K562 (cell line): Measurements from ENCODE around the gene TFRC. TPM values are rescaled to one million over a fixed set of nuclear protein-coding genes. Genes with fewer than 3 reads are reported as not detected.
"Not testable (repeated sequence)": the region's sequence is repeated elsewhere in the genome, so short reads cannot be mapped to it uniquely, and the experiment has no call there.

Experiments
- ATAC-seq: fragments of 200-7000 bp; cut with Tn5 transposase; 3 replicates; pipeline ENCODE4 v1.9.1; 2020; ENCODE audit warnings: moderate library complexity
- BruUV-seq: library from RNA; stranded (reverse); fragments of 400-500 nt; replicated peaks from 2 replicates; lab custom pipeline; 2021; lab: Mats Ljungman, UMichigan
- CTCF ChIA-PET: fragments of 300-600 bp; formaldehyde crosslinking; extraction: SDS; loops from one replicate; lab custom pipeline; 2021; ENCODE audit warnings: low intra/inter-chr PET ratio; lab: Yijun Ruan, JAX
- POLR2A ChIA-PET: fragments of 300-600, 350-650 bp; sonication (Branson Sonifier 250); formaldehyde crosslinking; extraction: SDS; loops from one replicate; lab custom pipeline; 2021; ENCODE audit warnings: antibody characterized with exemption, inconsistent platforms; lab: Yijun Ruan, JAX
- DNase-seq, 4 experiments: peaks; one replicate each; pipeline versions ENCODE4 v3.0.0 to v3.0.0-alpha.2; 2011 to 2018; ENCODE audit warnings: low spot score in 3 of 4, mixed read lengths in 3 of 4; ENCODE audit errors: extremely low read depth in 1 of 4
- FAIRE-seq: peaks from 2 replicates; lab custom pipeline; 2011; peaks lifted over from hg19 to GRCh38; lab: Jason Lieb, UNC
- H2AFZ ChIP-seq: 2 replicates; pipeline ENCODE4 v1.6.0; 2011; ENCODE audit warnings: low read depth, low read length, control low read depth, inconsistent platforms
- H3K27ac ChIP-seq: fragments of 200-600 bp; 3 replicates; pipeline ENCODE4 v1.8.0; 2011; ENCODE audit warnings: low read depth, mild to moderate bottlenecking, control low read depth, inconsistent platforms, low read length, moderate library complexity, mixed read lengths; ENCODE audit errors: extremely low read depth
- H3K27me3 ChIP-seq, 2 experiments: fragments of 300-600 bp in 1 of 2; 2 replicates in 1 of 2; 3 replicates in 1 of 2; pipeline versions ENCODE4 v1.6.0 to v1.8.0; 2011; ENCODE audit warnings: inconsistent platforms in 2 of 2, low read length in 2 of 2, mild to moderate bottlenecking in 1 of 2, mixed read lengths in 1 of 2, moderate library complexity in 1 of 2; ENCODE audit not compliant: control insufficient read depth in 2 of 2, insufficient read depth in 2 of 2
- H3K36me3 ChIP-seq: fragments of 300-600 bp; 3 replicates; pipeline ENCODE4 v1.8.0; 2011; ENCODE audit warnings: mild to moderate bottlenecking, low read length, inconsistent platforms; ENCODE audit not compliant: control insufficient read depth, insufficient read depth
- H3K4me1 ChIP-seq, 2 experiments: fragments of 200-600 bp in 1 of 2; replicated peaks in 1 of 2; 2 replicates in 1 of 2; 3 replicates in 1 of 2; pipeline versions ENCODE4 v1.5.1 to v1.8.0; 2011; ENCODE audit warnings: inconsistent platforms in 2 of 2, low read length in 2 of 2, mild to moderate bottlenecking in 1 of 2, mixed read lengths in 1 of 2, moderate library complexity in 1 of 2; ENCODE audit not compliant: control insufficient read depth in 2 of 2, insufficient read depth in 2 of 2
- H3K4me2 ChIP-seq: 2 replicates; pipeline ENCODE4 v1.6.1; 2011; ENCODE audit warnings: low read length, control low read depth, inconsistent platforms, mixed read lengths; ENCODE audit not compliant: insufficient read depth
- H3K4me3 ChIP-seq: fragments of 200-600 bp; sonication (generic), shearing (Covaris generic); 2 replicates; pipeline ENCODE4 v1.5.1; 2016; ENCODE audit warnings: control low read depth, inconsistent platforms
- H3K79me2 ChIP-seq: fragments of 200-600 bp; 3 replicates; pipeline ENCODE4 v1.8.0; 2011; ENCODE audit warnings: low read length, inconsistent platforms; ENCODE audit not compliant: control insufficient read depth, insufficient read depth
- H3K9ac ChIP-seq, 2 experiments: 2 replicates each; pipeline versions ENCODE4 v1.6.0 to v1.6.1; 2011; ENCODE audit warnings: low read depth in 2 of 2, low read length in 2 of 2, control low read depth in 1 of 2, inconsistent platforms in 1 of 2, mild to moderate bottlenecking in 1 of 2, mixed read lengths in 1 of 2; ENCODE audit not compliant: insufficient read depth in 1 of 2
- H3K9me1 ChIP-seq: one replicate; pipeline ENCODE4 v1.6.0; 2011; ENCODE audit warnings: inconsistent platforms, mild to moderate bottlenecking, low read length, moderate library complexity; ENCODE audit not compliant: control insufficient read depth, insufficient read depth
- H3K9me3 ChIP-seq: replicated peaks from 2 replicates; pipeline ENCODE4 v1.5.1; 2011; ENCODE audit warnings: low read depth, low read length, inconsistent platforms; ENCODE audit not compliant: control insufficient read depth, insufficient read depth
- H4K20me1 ChIP-seq: replicated peaks from 2 replicates; pipeline ENCODE4 v1.6.1; 2011; ENCODE audit warnings: low read length, inconsistent platforms, mixed read lengths; ENCODE audit not compliant: control insufficient read depth, insufficient read depth
- ARID2 ChIP-seq: fragments of 450-650 bp; IDR thresholded peaks from 2 replicates; pipeline ENCODE4 v1.6.1; 2017; ENCODE audit warnings: antibody characterized with exemption, mild to moderate bottlenecking
- CC2D1A ChIP-seq: fragments of 450-650 bp; IDR thresholded peaks from 2 replicates; pipeline ENCODE4 v1.6.1; 2017; ENCODE audit warnings: mild to moderate bottlenecking
- CREM ChIP-seq: IDR thresholded peaks from 2 replicates; pipeline ENCODE4 v1.6.1; 2014; ENCODE audit warnings: antibody characterized with exemption, low read depth
- DEAF1 ChIP-seq: fragments of 450-650 bp; formaldehyde crosslinking; IDR thresholded peaks from 2 replicates; pipeline ENCODE4 v1.4.0; 2020; ENCODE audit warnings: mild to moderate bottlenecking, moderate library complexity
- JUND ChIP-seq, 2 experiments: IDR thresholded peaks; 2 replicates in 1 of 2; 3 replicates in 1 of 2; pipeline ENCODE4 v1.6.1; 2011; ENCODE audit warnings: borderline replicate concordance in 2 of 2, low read depth in 2 of 2, low read length in 2 of 2, improper control_type of control experiment in 1 of 2, missing biosample characterization in 1 of 2, missing genetic modification characterization in 1 of 2, missing genetic modification reagents in 1 of 2
- KLF16 ChIP-seq: IDR thresholded peaks from 2 replicates; pipeline ENCODE4 v1.6.1; 2016; ENCODE audit warnings: antibody characterized with exemption
- MAZ ChIP-seq, 2 experiments: fragments of 450-650 bp in 1 of 2; sonication (generic) in 1 of 2; formaldehyde crosslinking; IDR thresholded peaks in 1 of 2; conservative IDR thresholded peaks in 1 of 2; 2 replicates each; pipeline versions ENCODE4 v1.4.0 to v1.5.0; 2020; ENCODE audit warnings: mild to moderate bottlenecking in 1 of 2, missing genetic modification reagents in 1 of 2
- RAD21 ChIP-seq, 2 experiments: fragments of 250-450 bp in 1 of 2; fragments of 450-650 bp in 1 of 2; sonication (Bioruptor Pico) in 1 of 2; formaldehyde crosslinking in 1 of 2; IDR thresholded peaks in 1 of 2; conservative IDR thresholded peaks in 1 of 2; 2 replicates each; pipeline versions ENCODE4 v1.4.0 to v1.8.0; 2020 to 2022; ENCODE audit warnings: mild to moderate bottlenecking in 2 of 2, moderate library complexity in 1 of 2
- REST ChIP-seq, 2 experiments: fragments of 450-650 bp; formaldehyde crosslinking in 1 of 2; IDR thresholded peaks; 2 replicates each; pipeline versions ENCODE4 v1.4.0 to v1.6.1; 2014 to 2020; ENCODE audit warnings: mild to moderate bottlenecking in 2 of 2, borderline replicate concordance in 1 of 2, low read depth in 1 of 2
- SMC3 ChIP-seq: conservative IDR thresholded peaks from 2 replicates; pipeline ENCODE4 v1.6.1; 2011; ENCODE audit warnings: low read depth, low read length, improper control_type of control experiment; ENCODE audit not compliant: insufficient read depth
- SOX6 ChIP-seq: fragments of 450-650 bp; IDR thresholded peaks from 2 replicates; pipeline ENCODE4 v1.6.1; 2014; ENCODE audit warnings: mild to moderate bottlenecking
- whole genome bisulfite sequencing: fragments of 100-300 bp; shearing (Covaris generic); methylation state at CpG from one replicate; pipeline ENCODE4 v1.1.6; 2016; ENCODE audit warnings: low coverage, mixed read lengths; ENCODE audit not compliant: insufficient coverage; ENCODE audit errors: missing lambda C conversion rate; 5-methylcytosine and 5-hydroxymethylcytosine counted together
- in situ Hi-C: fragments of 300-500 bp; cut with MboI; formaldehyde crosslinking; loops from 4 replicates; pipeline ENCODE4 v1.15.0; 2018; ENCODE audit warnings: inconsistent platforms, mixed read lengths
- intact Hi-C: fragments of 100-400 bp; cut with micrococcal nuclease; formaldehyde crosslinking; loops from 2 replicates; pipeline ENCODE4 v1.14.2; 2022
- polyA plus RNA-seq, 8 experiments: library from polyadenylated mRNA; depleted of rRNA in 4 of 8; stranded (reverse) in 5 of 8; unstranded in 3 of 8; fragments of >200 nt; fragmentation: Nextera tagmentation in 2 of 8; fragmentation: Illumina TruSeq in 1 of 8; extraction: Ambion mirVana in 2 of 8; extraction: Trizol in 1 of 8; gene quantifications; 2 replicates each; pipeline versions ENCODE4 v1.2.1 to v1.2.3, GENCODE V29; 2011 to 2014; ENCODE audit warnings: inconsistent platforms in 1 of 8, missing spikeins in 1 of 8
- total RNA-seq, 7 experiments: library from RNA; depleted of rRNA in 6 of 7; stranded (reverse); fragments of >200 nt in 6 of 7; fragmentation: Illumina TruSeq in 2 of 7; extraction: Trizol in 2 of 7; gene quantifications; 2 replicates each; pipeline versions ENCODE4 v1.2.1 to v1.2.3, GENCODE V29; 2011 to 2021; ENCODE audit warnings: low replicate concordance in 1 of 7

TFRC gene
- total and polyA plus RNA-seq, 9 of the 15 experiments (the other 6 are each of a cell fraction or from before 2014, with no cell fraction given) = 149 to 679 (median 332) TPM

- WGBS = 3% methylated on average over 10 of the region's 10 CpGs
- CTCF ChIA-PET = interaction anchor here (1.1 to 2.9 kb wide), 3 partner anchors 171 to 496 kb away, joined by 4 to 19 read pairs (median 7); no protein-coding TSS in a partner anchor
- H3K27me3 ChIP-seq; H3K27ac ChIP-seq; H3K4me1 ChIP-seq; H3K4me2 ChIP-seq; H3K36me3 ChIP-seq; H3K9ac ChIP-seq; H3K9me3 ChIP-seq; in situ Hi-C loops; H3K4me3 ChIP-seq; H3K79me2 ChIP-seq; H3K9me1 ChIP-seq; H4K20me1 ChIP-seq; BruUV-seq; TF ChIP-seq REST (CRISPR knock-in tag; IDR thresholded peaks at IDR 0.05; ENCODE audit: low read depth); JUND (IDR thresholded peaks at IDR 0.05; ENCODE audit: borderline replicate concordance, low read depth, low read length): not testable (repeated sequence)
- peak; percentile 15 for FAIRE-seq
- H2AFZ ChIP-seq = peak overlapping the region; percentile 64; the same call in 1 of the 2 replicates
- DNase-seq = peak in 3 of 4 experiments; percentile 32 to 78 (median 38)
- intact Hi-C loops = loop anchor here (1.0 kb wide), 1 partner anchor 170 kb away; no protein-coding TSS in a partner anchor
- POLR2A ChIA-PET = interaction anchor here (0.6 to 1.7 kb wide), 3 partner anchors 22 to 174 kb away, joined by 3 to 10 read pairs (median 4); no protein-coding TSS in a partner anchor
- peak; percentile 99 for ATAC-seq
- TF ChIP-seq DEAF1 (CRISPR knock-in tag) (peak; percentile 82), CREM (0 out of 2 replicates have a peak, but pooled peaks have one; percentile 8), SMC3 (peak; percentile 82), RAD21 (CRISPR knock-in tag; conservative IDR thresholded peaks at IDR 0.05 in 1 of 2, IDR thresholded peaks at IDR 0.05 in 1 of 2) (peak; percentile 88 to 96), MAZ (CRISPR knock-in tag; conservative IDR thresholded peaks at IDR 0.05 in 1 of 2, IDR thresholded peaks at IDR 0.05 in 1 of 2) (peak in 1 of 2 experiments; percentile 70; a peak in 2 of 4 replicates), REST (IDR thresholded peaks at IDR 0.05; ENCODE audit: borderline replicate concordance) (peak; percentile 88), JUND (tag; IDR thresholded peaks at IDR 0.05; ENCODE audit: borderline replicate concordance, low read depth, low read length) (0 out of 3 replicates have a peak, but pooled peaks have one; percentile 9), SOX6 (peak; percentile 25; the same call in 1 of the 2 replicates), CC2D1A (peak; percentile 81), KLF16 (peak; percentile 29; the same call in 1 of the 2 replicates), ARID2 (peak; percentile 82; the same call in 1 of the 2 replicates)
Observed at GRCh38 chr3:196026059-196026458, 55.8 kb downstream of the TFRC start.
